SK-N-SH (cell line): ENCODE data around the gene WBP2NL. TPM values are rescaled to one million over a fixed set of nuclear protein-coding genes. Genes with fewer than 3 reads are reported as not detected.

Experiments
- CTCF ChIA-PET: fragments of 300-600, 350-600 bp; formaldehyde crosslinking; extraction: SDS; loops from one replicate; lab custom pipeline; 2021; lab: Yijun Ruan, JAX
- POLR2A ChIA-PET: fragments of 350-600 bp; sonication (Branson Sonifier 250); formaldehyde crosslinking; extraction: SDS; loops from one replicate; lab custom pipeline; 2020; ENCODE audit warnings: antibody characterized with exemption, inconsistent platforms; lab: Yijun Ruan, JAX
- DNase-seq: peaks from one replicate; pipeline ENCODE4 v3.0.0; 2012
- H2AFZ ChIP-seq: fragments of 200-600 bp; sonication (generic); 2 replicates; pipeline ENCODE4 v1.8.1; 2016; ENCODE audit warnings: antibody characterized with exemption, mild to moderate bottlenecking, low read depth
- H3F3A ChIP-seq: fragments of 200-600 bp; sonication (generic); replicated peaks from 2 replicates; pipeline ENCODE3; 2016; ENCODE audit warnings: antibody characterized with exemption, mild to moderate bottlenecking; ENCODE audit not compliant: insufficient read depth
- H3K27ac ChIP-seq, 2 experiments: fragments of 200-500 bp in 1 of 2; fragments of 200-600 bp in 1 of 2; sonication (Bioruptor generic) in 1 of 2; sonication (generic), shearing (Covaris generic) in 1 of 2; 2 replicates each; pipeline versions ENCODE4 v1.5.1 to v1.6.1; 2014 to 2016; ENCODE audit warnings: low read depth in 2 of 2, inconsistent platforms in 1 of 2, low read length in 1 of 2, mild to moderate bottlenecking in 1 of 2, mixed read lengths in 1 of 2
- H3K27me3 ChIP-seq: fragments of 200-600 bp; sonication (generic), shearing (Covaris generic); 2 replicates; pipeline ENCODE4 v1.6.1; 2016; ENCODE audit warnings: mixed run types; ENCODE audit not compliant: insufficient read depth
- H3K36me3 ChIP-seq, 2 experiments: fragments of 200-500 bp in 1 of 2; fragments of 200-600 bp in 1 of 2; sonication (Bioruptor generic) in 1 of 2; sonication (generic) in 1 of 2; replicated peaks in 1 of 2; 2 replicates each; pipeline versions ENCODE3 to v1.5.1; 2014 to 2016; ENCODE audit warnings: low read length in 1 of 2, mild to moderate bottlenecking in 1 of 2; ENCODE audit not compliant: insufficient read depth in 2 of 2, control insufficient read depth in 1 of 2
- H3K4me1 ChIP-seq, 2 experiments: fragments of 200-500 bp in 1 of 2; fragments of 200-600 bp in 1 of 2; sonication (Bioruptor generic) in 1 of 2; sonication (generic), shearing (Covaris generic) in 1 of 2; 2 replicates each; pipeline versions ENCODE4 v1.5.1 to v1.6.1; 2014 to 2016; ENCODE audit warnings: low read depth in 1 of 2, low read length in 1 of 2, mixed run types in 1 of 2; ENCODE audit not compliant: insufficient read depth in 2 of 2, control insufficient read depth in 1 of 2
- H3K4me2 ChIP-seq: fragments of 200-600 bp; sonication (generic), shearing (Covaris generic); 2 replicates; pipeline ENCODE4 v1.6.1; 2017; ENCODE audit warnings: mixed run types
- H3K4me3 ChIP-seq, 2 experiments: fragments of 200-500 bp in 1 of 2; fragments of 200-600 bp in 1 of 2; sonication (Bioruptor generic) in 1 of 2; sonication (generic), shearing (Covaris generic) in 1 of 2; 2 replicates each; pipeline versions ENCODE4 v1.5.1 to v1.8.1; 2014 to 2016; ENCODE audit warnings: low read depth in 2 of 2, inconsistent platforms in 1 of 2, low read length in 1 of 2, mild to moderate bottlenecking in 1 of 2, mixed read lengths in 1 of 2, moderate library complexity in 1 of 2
- H3K79me2 ChIP-seq: fragments of 200-600 bp; sonication (generic); 2 replicates; pipeline ENCODE4 v1.8.1; 2017; ENCODE audit warnings: mild to moderate bottlenecking; ENCODE audit not compliant: insufficient read depth
- H3K9ac ChIP-seq: fragments of 200-600 bp; sonication (generic); 2 replicates; pipeline ENCODE4 v1.6.1; 2017; ENCODE audit warnings: mixed run types
- H3K9me2 ChIP-seq: fragments of 200-600 bp; sonication (generic); 2 replicates; pipeline ENCODE4 v1.6.1; 2017; ENCODE audit warnings: mixed run types
- H3K9me3 ChIP-seq: fragments of 200-600 bp; sonication (generic); 2 replicates; pipeline ENCODE4 v1.6.1; 2017; ENCODE audit warnings: mixed run types, mild to moderate bottlenecking, moderate library complexity
- H4K20me1 ChIP-seq: fragments of 200-600 bp; sonication (generic); 2 replicates; pipeline ENCODE4 v1.6.1; 2017; ENCODE audit warnings: mild to moderate bottlenecking, mixed run types; ENCODE audit not compliant: insufficient read depth
- CHD2 ChIP-seq: fragments of 150-350 bp; IDR thresholded peaks from 2 replicates; pipeline ENCODE4 v1.6.1; 2018; ENCODE audit warnings: low read length; ENCODE audit not compliant: partially characterized antibody
- GABPA ChIP-seq: IDR thresholded peaks from 2 replicates; pipeline ENCODE4 v1.4.0; 2012; ENCODE audit warnings: low read depth, mild to moderate bottlenecking
- POLR2AphosphoS5 ChIP-seq: IDR thresholded peaks from 2 replicates; pipeline ENCODE4 v1.6.1; 2012; ENCODE audit warnings: low read depth, low read length
- RXRA ChIP-seq: IDR thresholded peaks from 2 replicates; pipeline ENCODE4 v1.4.0; 2012; ENCODE audit warnings: low read depth, mild to moderate bottlenecking, borderline replicate concordance
- TCF12 ChIP-seq: IDR thresholded peaks from 2 replicates; pipeline ENCODE4 v1.4.0; 2012
- TEAD4 ChIP-seq: IDR thresholded peaks from 2 replicates; pipeline ENCODE4 v1.4.0; 2012; ENCODE audit warnings: mild to moderate bottlenecking, borderline replicate concordance; ENCODE audit not compliant: insufficient read depth
- WGBS: methylation state at CpG from one replicate; pipeline ENCODE4 v1.1.6; 2017; ENCODE audit warnings: low lambda C conversion rate; 5-methylcytosine and 5-hydroxymethylcytosine counted together
- polyA plus RNA-seq, 3 experiments: library from polyadenylated mRNA; depleted of rRNA; stranded (reverse); fragments of >200 nt; gene quantifications; 2 replicates each; pipeline ENCODE4 v1.2.3, GENCODE V29; 2012
- TF ChIP-seq, protein P1 (sequence below): IDR thresholded peaks from 2 replicates; pipeline ENCODE4 v1.4.0; 2012; ENCODE audit warnings: low read depth, borderline replicate concordance
- TF ChIP-seq, protein P2 (sequence below): fragments of 200-600 bp; sonication (generic); IDR thresholded peaks from 2 replicates; pipeline ENCODE4 v1.6.1; 2017; ENCODE audit warnings: antibody characterized with exemption, mild to moderate bottlenecking, moderate library complexity
- TF ChIP-seq, protein P3 (sequence below): IDR thresholded peaks from 2 replicates; pipeline ENCODE4 v1.6.1; 2012; ENCODE audit warnings: mild to moderate bottlenecking, low read depth, low read length, moderate library complexity

Gene WBP2NL
- polyA plus RNA-seq, 1 of the 3 experiments (the other 2 are of a cell fraction), result 0.07 TPM

DNA sequence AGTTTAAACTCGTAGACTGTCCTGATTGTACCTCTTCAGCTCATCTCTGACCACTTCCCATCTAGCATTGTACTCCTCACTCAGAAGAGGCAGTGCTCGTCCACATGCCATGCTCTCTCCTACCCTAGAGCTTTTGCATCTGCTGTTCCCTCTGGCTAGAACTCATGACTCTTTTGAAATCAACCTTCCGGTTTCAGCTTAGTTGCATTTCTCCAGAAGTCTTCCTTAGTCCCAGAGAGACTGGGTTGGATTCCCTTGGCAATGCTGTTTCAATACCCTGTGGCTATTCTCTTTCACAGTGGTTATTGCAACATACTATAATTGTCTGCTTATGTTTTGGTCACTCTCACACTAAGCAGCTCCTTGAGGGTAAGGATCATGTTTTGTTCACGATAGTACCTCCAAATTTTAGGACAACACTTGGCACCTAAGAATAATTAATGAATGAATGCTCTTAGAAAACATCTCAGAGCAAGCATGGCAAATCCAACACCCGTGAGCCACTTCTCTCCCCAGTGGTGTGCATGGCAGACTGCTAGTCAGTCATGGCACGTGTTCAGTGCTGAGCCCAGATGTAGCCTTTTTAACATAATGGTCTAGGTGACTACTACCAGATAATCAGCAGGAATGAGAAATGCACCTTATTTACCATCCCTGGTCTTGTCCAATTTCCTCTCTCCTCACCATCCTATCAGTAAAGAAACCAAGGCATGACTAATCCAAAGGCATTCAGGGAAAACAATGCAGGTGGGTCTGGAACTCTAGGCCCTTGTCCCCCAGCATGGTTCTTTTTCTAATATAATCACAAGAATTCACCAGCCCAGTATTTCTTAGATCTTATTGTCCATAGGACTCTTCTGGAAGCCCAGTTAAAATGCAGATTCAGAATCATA lies 14.8 kb upstream of the WBP2NL start:
- 58% methylated on average over 5 of the region's 6 CpGs for WGBS
- H2AFZ ChIP-seq, result no peak overlapping the region
- no peak for DNase-seq

DNA sequence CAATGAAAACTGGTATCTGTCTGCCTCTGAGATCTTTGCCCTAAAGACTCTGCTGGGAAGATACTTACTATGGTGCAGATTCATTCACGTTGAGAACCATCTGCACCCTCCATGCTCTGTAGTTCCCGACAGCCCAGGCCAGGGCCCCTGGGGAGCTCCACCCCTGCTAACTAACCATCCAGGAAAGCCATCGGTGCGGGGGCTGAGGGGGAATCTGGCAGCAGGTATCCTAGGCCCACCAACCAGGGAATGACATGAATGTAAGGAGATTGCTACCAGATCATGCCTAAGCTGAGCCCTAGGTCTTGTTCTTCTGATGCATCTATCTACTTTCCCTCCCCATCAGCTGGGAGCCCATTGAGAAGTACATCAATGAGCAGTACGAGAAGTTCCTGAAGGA lies 11.3 kb upstream of the WBP2NL start:
- Histone ChIP-seq H2AFZ (no peak overlapping the region), H3K27ac (no peak overlapping the region), H3K36me3 (no peaks in the 10 kb centered on the region), H3K27me3 (no peaks in the 10 kb centered on the region), H3K4me2 (no peak overlapping the region), H3K4me3 (no peak overlapping the region), H3K9me3 (no peaks in the 10 kb centered on the region), H3K9ac (no peak overlapping the region), H3K9me2 (no peaks in the 10 kb centered on the region), H4K20me1 (no peaks in the 10 kb centered on the region), H3K79me2 (no peaks in the 10 kb centered on the region), H3F3A (no peaks in the 10 kb centered on the region), H3K4me1 (no peaks in the 10 kb centered on the region)
- no peak for TF ChIP-seq GABPA
- no peak for TF ChIP-seq CHD2
- TF ChIP-seq, protein P1, sequence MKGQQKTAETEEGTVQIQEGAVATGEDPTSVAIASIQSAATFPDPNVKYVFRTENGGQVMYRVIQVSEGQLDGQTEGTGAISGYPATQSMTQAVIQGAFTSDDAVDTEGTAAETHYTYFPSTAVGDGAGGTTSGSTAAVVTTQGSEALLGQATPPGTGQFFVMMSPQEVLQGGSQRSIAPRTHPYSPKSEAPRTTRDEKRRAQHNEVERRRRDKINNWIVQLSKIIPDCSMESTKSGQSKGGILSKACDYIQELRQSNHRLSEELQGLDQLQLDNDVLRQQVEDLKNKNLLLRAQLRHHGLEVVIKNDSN, result no peak
- TF ChIP-seq, protein P2, sequence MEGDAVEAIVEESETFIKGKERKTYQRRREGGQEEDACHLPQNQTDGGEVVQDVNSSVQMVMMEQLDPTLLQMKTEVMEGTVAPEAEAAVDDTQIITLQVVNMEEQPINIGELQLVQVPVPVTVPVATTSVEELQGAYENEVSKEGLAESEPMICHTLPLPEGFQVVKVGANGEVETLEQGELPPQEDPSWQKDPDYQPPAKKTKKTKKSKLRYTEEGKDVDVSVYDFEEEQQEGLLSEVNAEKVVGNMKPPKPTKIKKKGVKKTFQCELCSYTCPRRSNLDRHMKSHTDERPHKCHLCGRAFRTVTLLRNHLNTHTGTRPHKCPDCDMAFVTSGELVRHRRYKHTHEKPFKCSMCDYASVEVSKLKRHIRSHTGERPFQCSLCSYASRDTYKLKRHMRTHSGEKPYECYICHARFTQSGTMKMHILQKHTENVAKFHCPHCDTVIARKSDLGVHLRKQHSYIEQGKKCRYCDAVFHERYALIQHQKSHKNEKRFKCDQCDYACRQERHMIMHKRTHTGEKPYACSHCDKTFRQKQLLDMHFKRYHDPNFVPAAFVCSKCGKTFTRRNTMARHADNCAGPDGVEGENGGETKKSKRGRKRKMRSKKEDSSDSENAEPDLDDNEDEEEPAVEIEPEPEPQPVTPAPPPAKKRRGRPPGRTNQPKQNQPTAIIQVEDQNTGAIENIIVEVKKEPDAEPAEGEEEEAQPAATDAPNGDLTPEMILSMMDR, result no peak
- no peak for TF ChIP-seq TCF12
- no peak for TF ChIP-seq POLR2AphosphoS5
- no peak for TF ChIP-seq RXRA
- no peak for TF ChIP-seq TEAD4
- ChIA-PET POLR2A (no interaction called here), CTCF (no interaction called here)
- no peak for DNase-seq
- 70% methylated on average over 2 of the region's 5 CpGs for WGBS

More for the DNA sequence above, 14.8 kb upstream of the WBP2NL start:
- CTCF ChIA-PET, result no interaction called here
- TF ChIP-seq, protein P3, sequence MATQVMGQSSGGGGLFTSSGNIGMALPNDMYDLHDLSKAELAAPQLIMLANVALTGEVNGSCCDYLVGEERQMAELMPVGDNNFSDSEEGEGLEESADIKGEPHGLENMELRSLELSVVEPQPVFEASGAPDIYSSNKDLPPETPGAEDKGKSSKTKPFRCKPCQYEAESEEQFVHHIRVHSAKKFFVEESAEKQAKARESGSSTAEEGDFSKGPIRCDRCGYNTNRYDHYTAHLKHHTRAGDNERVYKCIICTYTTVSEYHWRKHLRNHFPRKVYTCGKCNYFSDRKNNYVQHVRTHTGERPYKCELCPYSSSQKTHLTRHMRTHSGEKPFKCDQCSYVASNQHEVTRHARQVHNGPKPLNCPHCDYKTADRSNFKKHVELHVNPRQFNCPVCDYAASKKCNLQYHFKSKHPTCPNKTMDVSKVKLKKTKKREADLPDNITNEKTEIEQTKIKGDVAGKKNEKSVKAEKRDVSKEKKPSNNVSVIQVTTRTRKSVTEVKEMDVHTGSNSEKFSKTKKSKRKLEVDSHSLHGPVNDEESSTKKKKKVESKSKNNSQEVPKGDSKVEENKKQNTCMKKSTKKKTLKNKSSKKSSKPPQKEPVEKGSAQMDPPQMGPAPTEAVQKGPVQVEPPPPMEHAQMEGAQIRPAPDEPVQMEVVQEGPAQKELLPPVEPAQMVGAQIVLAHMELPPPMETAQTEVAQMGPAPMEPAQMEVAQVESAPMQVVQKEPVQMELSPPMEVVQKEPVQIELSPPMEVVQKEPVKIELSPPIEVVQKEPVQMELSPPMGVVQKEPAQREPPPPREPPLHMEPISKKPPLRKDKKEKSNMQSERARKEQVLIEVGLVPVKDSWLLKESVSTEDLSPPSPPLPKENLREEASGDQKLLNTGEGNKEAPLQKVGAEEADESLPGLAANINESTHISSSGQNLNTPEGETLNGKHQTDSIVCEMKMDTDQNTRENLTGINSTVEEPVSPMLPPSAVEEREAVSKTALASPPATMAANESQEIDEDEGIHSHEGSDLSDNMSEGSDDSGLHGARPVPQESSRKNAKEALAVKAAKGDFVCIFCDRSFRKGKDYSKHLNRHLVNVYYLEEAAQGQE, result no peak
- TF ChIP-seq, all 33 proteins: peak for 0
- H3K36me3 ChIP-seq, result no peaks in the 10 kb centered on the region
- POLR2A ChIA-PET, result no interaction called here
- no peaks in the 10 kb centered on the region for H4K20me1 ChIP-seq
- no peak overlapping the region for H3K27ac ChIP-seq
- H3K9ac ChIP-seq, result no peak overlapping the region
- no peaks in the 10 kb centered on the region for H3K9me2 ChIP-seq
- no peaks in the 10 kb centered on the region for H3K79me2 ChIP-seq
- H3K4me3 ChIP-seq, result no peak overlapping the region
- peaks cover 0 to 3% of the 10 kb centered on the region in 2 experiments; a peak in 1 of 4 replicates for H3K4me1 ChIP-seq
- no peaks in the 10 kb centered on the region for H3K27me3 ChIP-seq
- no peaks in the 10 kb centered on the region for H3K9me3 ChIP-seq
- H3F3A ChIP-seq, result no peaks in the 10 kb centered on the region
- no peak overlapping the region for H3K4me2 ChIP-seq
